ENCODE data around the gene PRKN.

DNA sequence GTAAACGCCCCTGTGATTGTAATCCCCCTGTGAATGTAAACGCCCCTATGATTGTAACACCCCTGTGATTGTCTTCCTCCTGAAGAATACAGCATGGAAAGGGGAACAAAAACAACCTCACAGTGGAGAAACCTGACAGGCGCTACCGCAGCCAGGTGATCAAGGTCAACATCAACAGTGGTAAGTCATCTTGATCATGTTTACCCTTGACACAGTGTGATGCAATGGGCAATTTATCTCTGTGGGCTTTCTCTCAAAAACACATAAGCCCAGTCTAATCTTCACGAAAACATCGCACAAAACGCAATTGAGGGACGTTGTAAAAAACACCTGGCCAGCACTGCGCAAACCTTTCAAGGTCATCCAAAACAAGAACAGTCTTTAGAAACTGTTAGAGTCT is 277.2 kb downstream of the PRKN start:
- no peak for TF ChIP-seq GATA2 (IDR thresholded peaks at IDR 0.05; ENCODE audit: insufficient read depth, insufficient read length, low read depth, low read length)
- TF ChIP-seq EZH2 (IDR thresholded peaks at IDR 0.05; ENCODE audit: borderline replicate concordance, low read depth, low read length, severe bottlenecking) = no peak
- TF ChIP-seq, protein P1, sequence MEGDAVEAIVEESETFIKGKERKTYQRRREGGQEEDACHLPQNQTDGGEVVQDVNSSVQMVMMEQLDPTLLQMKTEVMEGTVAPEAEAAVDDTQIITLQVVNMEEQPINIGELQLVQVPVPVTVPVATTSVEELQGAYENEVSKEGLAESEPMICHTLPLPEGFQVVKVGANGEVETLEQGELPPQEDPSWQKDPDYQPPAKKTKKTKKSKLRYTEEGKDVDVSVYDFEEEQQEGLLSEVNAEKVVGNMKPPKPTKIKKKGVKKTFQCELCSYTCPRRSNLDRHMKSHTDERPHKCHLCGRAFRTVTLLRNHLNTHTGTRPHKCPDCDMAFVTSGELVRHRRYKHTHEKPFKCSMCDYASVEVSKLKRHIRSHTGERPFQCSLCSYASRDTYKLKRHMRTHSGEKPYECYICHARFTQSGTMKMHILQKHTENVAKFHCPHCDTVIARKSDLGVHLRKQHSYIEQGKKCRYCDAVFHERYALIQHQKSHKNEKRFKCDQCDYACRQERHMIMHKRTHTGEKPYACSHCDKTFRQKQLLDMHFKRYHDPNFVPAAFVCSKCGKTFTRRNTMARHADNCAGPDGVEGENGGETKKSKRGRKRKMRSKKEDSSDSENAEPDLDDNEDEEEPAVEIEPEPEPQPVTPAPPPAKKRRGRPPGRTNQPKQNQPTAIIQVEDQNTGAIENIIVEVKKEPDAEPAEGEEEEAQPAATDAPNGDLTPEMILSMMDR (IDR thresholded peaks at IDR 0.05; ENCODE audit: extremely low read depth in 1 of 2, insufficient read depth in 1 of 2, low read depth in 1 of 2, low read length in 2 of 2) = no peak
- TF ChIP-seq FOS (IDR thresholded peaks at IDR 0.05; ENCODE audit: borderline replicate concordance, insufficient read depth, low read length) = no peak
- TF ChIP-seq POLR2AphosphoS5 (IDR thresholded peaks at IDR 0.05; ENCODE audit: insufficient read depth, low read depth, low read length) = no peak
- no peak for TF ChIP-seq POLR2A (IDR thresholded peaks at IDR 0.05; ENCODE audit: low read depth, low read length)

Measured in endothelial cell of umbilical vein (primary cell).